K562 (cell line): Measurements from ENCODE around the gene TM4SF20. TPM values are rescaled to one million over a fixed set of nuclear protein-coding genes. Genes with fewer than 3 reads are reported as not detected.

Source experiments
- ATAC-seq: fragments of 200-7000 bp; cut with Tn5 transposase; 3 replicates; pipeline ENCODE4 v1.9.1; 2020; ENCODE audit warnings: moderate library complexity
- BruUV-seq: library from RNA; stranded (reverse); fragments of 400-500 nt; replicated peaks from 2 replicates; lab custom pipeline; 2021; lab: Mats Ljungman, UMichigan
- CTCF ChIA-PET: fragments of 300-600 bp; formaldehyde crosslinking; extraction: SDS; loops from one replicate; lab custom pipeline; 2021; ENCODE audit warnings: low intra/inter-chr PET ratio; lab: Yijun Ruan, JAX
- POLR2A ChIA-PET: fragments of 300-600, 350-650 bp; sonication (Branson Sonifier 250); formaldehyde crosslinking; extraction: SDS; loops from one replicate; lab custom pipeline; 2021; ENCODE audit warnings: antibody characterized with exemption, inconsistent platforms; lab: Yijun Ruan, JAX
- DNase-seq, 4 experiments: peaks; one replicate each; pipeline versions ENCODE4 v3.0.0 to v3.0.0-alpha.2; 2011 to 2018; ENCODE audit warnings: low spot score in 3 of 4, mixed read lengths in 3 of 4; ENCODE audit errors: extremely low read depth in 1 of 4
- FAIRE-seq: peaks from 2 replicates; lab custom pipeline; 2011; peaks lifted over from hg19 to GRCh38; lab: Jason Lieb, UNC
- H2AFZ ChIP-seq: 2 replicates; pipeline ENCODE4 v1.6.0; 2011; ENCODE audit warnings: low read depth, low read length, control low read depth, inconsistent platforms
- H3K27ac ChIP-seq: fragments of 200-600 bp; 3 replicates; pipeline ENCODE4 v1.8.0; 2011; ENCODE audit warnings: low read depth, mild to moderate bottlenecking, control low read depth, inconsistent platforms, low read length, moderate library complexity, mixed read lengths; ENCODE audit errors: extremely low read depth
- H3K27me3 ChIP-seq, 2 experiments: fragments of 300-600 bp in 1 of 2; 2 replicates in 1 of 2; 3 replicates in 1 of 2; pipeline versions ENCODE4 v1.6.0 to v1.8.0; 2011; ENCODE audit warnings: inconsistent platforms in 2 of 2, low read length in 2 of 2, mild to moderate bottlenecking in 1 of 2, mixed read lengths in 1 of 2, moderate library complexity in 1 of 2; ENCODE audit not compliant: control insufficient read depth in 2 of 2, insufficient read depth in 2 of 2
- H3K36me3 ChIP-seq: fragments of 300-600 bp; 3 replicates; pipeline ENCODE4 v1.8.0; 2011; ENCODE audit warnings: mild to moderate bottlenecking, low read length, inconsistent platforms; ENCODE audit not compliant: control insufficient read depth, insufficient read depth
- H3K4me1 ChIP-seq, 2 experiments: fragments of 200-600 bp in 1 of 2; replicated peaks in 1 of 2; 2 replicates in 1 of 2; 3 replicates in 1 of 2; pipeline versions ENCODE4 v1.5.1 to v1.8.0; 2011; ENCODE audit warnings: inconsistent platforms in 2 of 2, low read length in 2 of 2, mild to moderate bottlenecking in 1 of 2, mixed read lengths in 1 of 2, moderate library complexity in 1 of 2; ENCODE audit not compliant: control insufficient read depth in 2 of 2, insufficient read depth in 2 of 2
- H3K4me2 ChIP-seq: 2 replicates; pipeline ENCODE4 v1.6.1; 2011; ENCODE audit warnings: low read length, control low read depth, inconsistent platforms, mixed read lengths; ENCODE audit not compliant: insufficient read depth
- H3K4me3 ChIP-seq: fragments of 200-600 bp; sonication (generic), shearing (Covaris generic); 2 replicates; pipeline ENCODE4 v1.5.1; 2016; ENCODE audit warnings: control low read depth, inconsistent platforms
- H3K79me2 ChIP-seq: fragments of 200-600 bp; 3 replicates; pipeline ENCODE4 v1.8.0; 2011; ENCODE audit warnings: low read length, inconsistent platforms; ENCODE audit not compliant: control insufficient read depth, insufficient read depth
- H3K9ac ChIP-seq, 2 experiments: 2 replicates each; pipeline versions ENCODE4 v1.6.0 to v1.6.1; 2011; ENCODE audit warnings: low read depth in 2 of 2, low read length in 2 of 2, control low read depth in 1 of 2, inconsistent platforms in 1 of 2, mild to moderate bottlenecking in 1 of 2, mixed read lengths in 1 of 2; ENCODE audit not compliant: insufficient read depth in 1 of 2
- H3K9me1 ChIP-seq: one replicate; pipeline ENCODE4 v1.6.0; 2011; ENCODE audit warnings: inconsistent platforms, mild to moderate bottlenecking, low read length, moderate library complexity; ENCODE audit not compliant: control insufficient read depth, insufficient read depth
- H3K9me3 ChIP-seq: replicated peaks from 2 replicates; pipeline ENCODE4 v1.5.1; 2011; ENCODE audit warnings: low read depth, low read length, inconsistent platforms; ENCODE audit not compliant: control insufficient read depth, insufficient read depth
- H4K20me1 ChIP-seq: replicated peaks from 2 replicates; pipeline ENCODE4 v1.6.1; 2011; ENCODE audit warnings: low read length, inconsistent platforms, mixed read lengths; ENCODE audit not compliant: control insufficient read depth, insufficient read depth
- BRCA1 ChIP-seq, 2 experiments: fragments of 450-650 bp in 1 of 2; sonication (generic) in 1 of 2; formaldehyde crosslinking in 1 of 2; IDR thresholded peaks; 2 replicates each; pipeline versions ENCODE4 v1.5.0 to v1.6.1; 2017 to 2020; ENCODE audit warnings: mild to moderate bottlenecking in 1 of 2, missing genetic modification reagents in 1 of 2
- CREB3L1 ChIP-seq: fragments of 450-650 bp; IDR thresholded peaks from 2 replicates; pipeline ENCODE4 v1.6.1; 2014; ENCODE audit warnings: low read depth, mild to moderate bottlenecking, moderate library complexity, borderline replicate concordance
- EHMT2 ChIP-seq: fragments of 450-650 bp; IDR thresholded peaks from 2 replicates; pipeline ENCODE4 v1.6.1; 2018; ENCODE audit warnings: antibody characterized with exemption
- KLF13 ChIP-seq: fragments of 450-650 bp; IDR thresholded peaks from 2 replicates; pipeline ENCODE4 v1.6.1; 2016; ENCODE audit warnings: missing genetic modification characterization, low read depth, mild to moderate bottlenecking, missing compliant biosample characterization, moderate library complexity, borderline replicate concordance
- PHF8 ChIP-seq: fragments of 200-600 bp; sonication (generic); IDR thresholded peaks from 2 replicates; pipeline ENCODE4 v1.6.1; 2012; ENCODE audit warnings: mixed run types, mild to moderate bottlenecking, inconsistent platforms, low read length, moderate library complexity, borderline replicate concordance
- TAF15 ChIP-seq: fragments of 200-400 bp; formaldehyde crosslinking; IDR thresholded peaks from 2 replicates; pipeline ENCODE4 v1.6.1; 2017; ENCODE audit warnings: mild to moderate bottlenecking, low read depth, low read length, moderate library complexity
- ZC3H8 ChIP-seq: fragments of 450-650 bp; IDR thresholded peaks from 2 replicates; pipeline ENCODE4 v1.6.1; 2017
- ZNF280A ChIP-seq: fragments of 450-650 bp; IDR thresholded peaks from 2 replicates; pipeline ENCODE4 v1.6.1; 2018; ENCODE audit warnings: mild to moderate bottlenecking, low read depth; ENCODE audit not compliant: partially characterized antibody
- WGBS: fragments of 100-300 bp; shearing (Covaris generic); methylation state at CpG from one replicate; pipeline ENCODE4 v1.1.6; 2016; ENCODE audit warnings: low coverage, mixed read lengths; ENCODE audit not compliant: insufficient coverage; ENCODE audit errors: missing lambda C conversion rate; 5-methylcytosine and 5-hydroxymethylcytosine counted together
- in situ Hi-C: fragments of 300-500 bp; cut with MboI; formaldehyde crosslinking; loops from 4 replicates; pipeline ENCODE4 v1.15.0; 2018; ENCODE audit warnings: inconsistent platforms, mixed read lengths
- intact Hi-C: fragments of 100-400 bp; cut with micrococcal nuclease; formaldehyde crosslinking; loops from 2 replicates; pipeline ENCODE4 v1.14.2; 2022
- polyA plus RNA-seq, 8 experiments: library from polyadenylated mRNA; depleted of rRNA in 4 of 8; stranded (reverse) in 5 of 8; unstranded in 3 of 8; fragments of >200 nt; fragmentation: Nextera tagmentation in 2 of 8; fragmentation: Illumina TruSeq in 1 of 8; extraction: Ambion mirVana in 2 of 8; extraction: Trizol in 1 of 8; gene quantifications; 2 replicates each; pipeline versions ENCODE4 v1.2.1 to v1.2.3, GENCODE V29; 2011 to 2014; ENCODE audit warnings: inconsistent platforms in 1 of 8, missing spikeins in 1 of 8
- total RNA-seq, 7 experiments: library from RNA; depleted of rRNA in 6 of 7; stranded (reverse); fragments of >200 nt in 6 of 7; fragmentation: Illumina TruSeq in 2 of 7; extraction: Trizol in 2 of 7; gene quantifications; 2 replicates each; pipeline versions ENCODE4 v1.2.1 to v1.2.3, GENCODE V29; 2011 to 2021; ENCODE audit warnings: low replicate concordance in 1 of 7

Gene TM4SF20
- total and polyA plus RNA-seq, 9 of the 15 experiments (the other 6 are each of a cell fraction or from before 2014, with no cell fraction given): not detected

DNA sequence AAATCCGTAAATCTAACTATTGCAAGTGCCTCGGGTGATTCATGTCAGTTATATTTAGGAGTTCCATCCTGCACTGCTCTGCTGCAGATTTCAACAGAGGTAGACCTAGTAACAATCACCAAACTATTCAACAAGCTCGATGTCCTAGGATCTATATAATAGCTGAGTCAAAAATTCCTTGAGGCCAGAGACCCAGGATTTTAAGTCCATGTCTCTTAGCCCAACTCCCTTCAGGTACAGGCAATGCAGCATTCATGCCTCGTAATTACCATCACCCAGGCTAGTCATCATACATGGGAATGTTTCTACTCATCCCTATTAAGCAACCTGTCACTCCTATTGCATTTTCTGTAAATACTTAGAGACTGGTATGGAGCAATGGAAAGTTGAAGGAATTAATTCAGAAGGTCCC is 729 bp downstream of the TM4SF20 start:
- H3K79me2 ChIP-seq: no peaks in the 10 kb centered on the region
- no peak overlapping the region for H3K27ac ChIP-seq
- WGBS: 3% methylated on average over 4 of the region's 4 CpGs
- H3K9me3 ChIP-seq: no peaks in the 10 kb centered on the region
- no peak overlapping the region for H3K4me3 ChIP-seq
- H3K9me1 ChIP-seq: no peaks in the 10 kb centered on the region
- no peak overlapping the region for H3K4me2 ChIP-seq
- no peaks in the 10 kb centered on the region for H3K36me3 ChIP-seq
- no peaks in the 10 kb centered on the region for H4K20me1 ChIP-seq
- H3K4me1 ChIP-seq: no peaks in the 10 kb centered on the region; a peak in 1 of 5 replicates
- TF ChIP-seq PHF8 (no peak), CREB3L1 (no peak), BRCA1 (IDR thresholded peaks at IDR 0.05) (no peak), BRCA1 (CRISPR knock-in tag; IDR thresholded peaks at IDR 0.05) (no peak), ZC3H8 (no peak), EHMT2 (no peak), ZNF280A (no peak), KLF13 (tag) (no peak), TAF15 (no peak)
- TF ChIP-seq, all 486 proteins: peak for 0
- in situ Hi-C loops (no loop called here), intact Hi-C loops (no loop called here)
- peaks cover 0 to 9% of the 10 kb centered on the region in 2 experiments; a peak in 2 of 5 replicates for H3K27me3 ChIP-seq
- ChIA-PET CTCF (no interaction called here), POLR2A (interaction anchor here (1.2 kb wide), 1 partner anchor 14 kb away, joined by 3 read pairs; no protein-coding TSS in a partner anchor)
- DNase-seq (no peak), ATAC-seq (no peak), FAIRE-seq (no peak)
- H3K9ac ChIP-seq: no peak overlapping the region
- no peak overlapping the region for H2AFZ ChIP-seq
- BruUV-seq: no TSS peak
